ENCODE measurements around the gene CCDC192.

DNA sequence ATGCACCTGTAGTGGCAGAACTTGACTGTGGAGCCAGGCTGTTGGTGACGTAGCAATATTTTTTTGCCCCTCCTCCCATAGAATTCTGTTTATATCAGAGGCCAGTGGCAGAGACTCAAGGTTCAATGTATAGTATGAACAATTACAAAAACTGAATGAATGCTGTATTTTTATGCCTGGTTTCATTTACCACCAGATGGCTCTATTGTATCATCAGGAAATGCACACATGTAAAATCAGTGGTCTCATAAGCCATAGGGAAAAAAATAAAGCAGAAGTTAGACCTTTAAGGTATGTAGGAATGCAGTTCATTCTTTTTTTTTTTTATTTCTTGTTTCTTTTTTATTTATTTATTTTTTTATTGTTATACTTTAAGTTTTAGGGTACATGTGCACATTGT, 43.6 kb downstream of the CCDC192 start:
- TF ChIP-seq, protein P1, sequence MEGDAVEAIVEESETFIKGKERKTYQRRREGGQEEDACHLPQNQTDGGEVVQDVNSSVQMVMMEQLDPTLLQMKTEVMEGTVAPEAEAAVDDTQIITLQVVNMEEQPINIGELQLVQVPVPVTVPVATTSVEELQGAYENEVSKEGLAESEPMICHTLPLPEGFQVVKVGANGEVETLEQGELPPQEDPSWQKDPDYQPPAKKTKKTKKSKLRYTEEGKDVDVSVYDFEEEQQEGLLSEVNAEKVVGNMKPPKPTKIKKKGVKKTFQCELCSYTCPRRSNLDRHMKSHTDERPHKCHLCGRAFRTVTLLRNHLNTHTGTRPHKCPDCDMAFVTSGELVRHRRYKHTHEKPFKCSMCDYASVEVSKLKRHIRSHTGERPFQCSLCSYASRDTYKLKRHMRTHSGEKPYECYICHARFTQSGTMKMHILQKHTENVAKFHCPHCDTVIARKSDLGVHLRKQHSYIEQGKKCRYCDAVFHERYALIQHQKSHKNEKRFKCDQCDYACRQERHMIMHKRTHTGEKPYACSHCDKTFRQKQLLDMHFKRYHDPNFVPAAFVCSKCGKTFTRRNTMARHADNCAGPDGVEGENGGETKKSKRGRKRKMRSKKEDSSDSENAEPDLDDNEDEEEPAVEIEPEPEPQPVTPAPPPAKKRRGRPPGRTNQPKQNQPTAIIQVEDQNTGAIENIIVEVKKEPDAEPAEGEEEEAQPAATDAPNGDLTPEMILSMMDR (IDR thresholded peaks at IDR 0.05; ENCODE audit: insufficient read depth, low read depth, low read length): peak; percentile 53
- no peak for TF ChIP-seq EZH2 (IDR thresholded peaks at IDR 0.05; ENCODE audit: insufficient read depth, low read length)

Measured in astrocyte (in vitro differentiated cells and primary cell).